NCI-H2107 treated with DMSO at 0.1 percent for 48 hours (cell line): ENCODE data around the gene SCN5A.

Experiments used
- DNase-seq: peaks from one replicate; lab custom pipeline; 2025; ENCODE audit not compliant: unreplicated experiment; lab: John Stamatoyannopoulos, UW

SCN5A gene

DNA sequence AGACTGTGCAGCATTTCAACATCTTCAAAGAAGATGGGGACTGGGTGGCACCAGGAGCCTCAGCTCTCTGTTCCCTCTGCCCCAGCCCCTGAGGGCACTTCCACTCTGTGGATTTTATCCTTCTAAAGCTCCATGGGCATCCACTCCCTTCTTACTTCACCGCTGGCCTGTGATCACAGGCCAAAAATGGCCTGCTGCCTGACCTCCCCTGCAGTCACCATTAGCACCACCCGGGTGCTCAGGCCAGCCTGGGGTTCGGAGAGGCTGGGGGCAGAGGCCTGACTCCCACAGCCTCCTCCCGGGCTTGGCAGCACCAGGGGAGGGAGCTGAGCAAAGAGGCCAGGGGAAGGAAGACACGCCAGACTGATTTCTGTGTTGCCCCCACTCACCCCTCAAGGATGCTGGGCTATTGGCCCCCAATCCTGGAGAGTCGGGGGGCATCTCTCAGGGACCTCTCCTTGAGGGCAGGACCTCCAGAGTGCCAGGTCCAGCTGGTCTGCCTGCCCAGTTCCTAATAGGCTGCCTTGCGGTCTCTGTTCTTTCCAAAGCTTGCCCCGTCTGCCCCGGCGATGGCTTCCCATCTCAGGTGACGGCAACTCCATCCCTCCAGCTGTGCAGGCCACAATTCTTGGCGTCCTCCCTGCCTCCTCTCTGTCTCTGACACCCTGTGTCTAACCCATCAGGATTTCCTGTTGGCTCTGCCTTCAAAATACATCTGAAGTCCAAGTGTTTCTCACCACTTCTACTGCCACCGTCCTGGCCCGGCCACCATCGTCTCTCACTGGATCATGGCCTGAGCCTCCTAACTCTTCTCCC is 86.2 kb downstream of the SCN5A start:
- DNase-seq = no peak

DNA sequence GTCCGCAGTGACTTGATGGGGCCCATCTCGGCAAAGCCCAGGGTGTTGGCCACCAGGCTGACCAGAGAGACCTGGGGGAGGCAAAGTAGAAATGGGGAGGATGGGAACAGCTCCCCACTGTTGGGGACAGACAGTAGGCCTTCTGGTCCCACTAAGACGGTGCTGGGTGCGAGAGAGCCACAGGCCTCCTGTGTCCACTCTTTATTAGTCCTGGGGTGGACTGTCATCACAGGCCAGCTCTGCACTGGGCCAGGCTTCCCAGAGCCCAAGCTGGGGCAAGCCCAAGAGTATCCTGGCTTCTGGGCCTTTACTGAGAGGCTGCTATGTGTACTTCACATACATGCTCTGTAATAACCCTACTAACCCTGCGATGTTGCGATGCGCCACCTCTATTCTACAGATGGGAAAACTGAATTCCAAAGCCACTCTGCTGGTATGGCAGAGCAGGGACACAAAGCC is 87.0 kb downstream of the SCN5A start:
- no peak for DNase-seq

DNA sequence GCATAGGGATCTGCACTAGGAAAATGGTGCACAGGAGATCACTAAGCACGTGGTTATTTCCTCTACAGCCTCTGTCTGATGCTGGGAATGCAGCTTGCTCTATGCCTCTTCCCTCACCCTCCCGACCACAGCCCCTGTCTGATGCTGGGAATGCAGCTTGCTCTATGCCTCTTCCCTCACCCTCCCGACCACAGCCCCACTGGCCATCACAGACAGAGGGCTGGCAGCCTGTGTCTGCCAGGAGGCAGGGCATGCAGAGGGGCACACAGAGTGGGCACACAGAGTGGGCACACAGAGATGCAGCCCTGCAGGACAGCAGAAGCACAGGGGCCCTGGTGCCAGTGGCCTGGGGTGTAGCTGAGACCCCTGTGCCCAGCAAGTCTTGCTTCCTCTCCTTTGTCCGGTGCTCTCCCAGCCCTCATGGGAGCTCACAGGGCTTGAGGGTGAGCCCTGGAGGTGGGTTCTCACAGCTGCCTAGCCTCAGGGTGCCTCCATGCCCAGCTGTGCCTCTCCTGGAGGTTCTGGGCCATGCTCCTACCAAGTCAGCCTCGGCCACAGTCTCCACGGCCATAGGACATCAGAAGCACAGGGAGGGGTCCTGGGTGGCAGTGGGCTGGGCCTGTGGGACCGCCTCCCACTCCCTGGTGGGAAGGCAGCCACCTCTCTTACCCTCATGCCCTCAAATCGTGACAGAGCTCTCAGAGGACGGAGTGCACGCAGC is 87.6 kb downstream of the SCN5A start:
- no peak for DNase-seq

DNA sequence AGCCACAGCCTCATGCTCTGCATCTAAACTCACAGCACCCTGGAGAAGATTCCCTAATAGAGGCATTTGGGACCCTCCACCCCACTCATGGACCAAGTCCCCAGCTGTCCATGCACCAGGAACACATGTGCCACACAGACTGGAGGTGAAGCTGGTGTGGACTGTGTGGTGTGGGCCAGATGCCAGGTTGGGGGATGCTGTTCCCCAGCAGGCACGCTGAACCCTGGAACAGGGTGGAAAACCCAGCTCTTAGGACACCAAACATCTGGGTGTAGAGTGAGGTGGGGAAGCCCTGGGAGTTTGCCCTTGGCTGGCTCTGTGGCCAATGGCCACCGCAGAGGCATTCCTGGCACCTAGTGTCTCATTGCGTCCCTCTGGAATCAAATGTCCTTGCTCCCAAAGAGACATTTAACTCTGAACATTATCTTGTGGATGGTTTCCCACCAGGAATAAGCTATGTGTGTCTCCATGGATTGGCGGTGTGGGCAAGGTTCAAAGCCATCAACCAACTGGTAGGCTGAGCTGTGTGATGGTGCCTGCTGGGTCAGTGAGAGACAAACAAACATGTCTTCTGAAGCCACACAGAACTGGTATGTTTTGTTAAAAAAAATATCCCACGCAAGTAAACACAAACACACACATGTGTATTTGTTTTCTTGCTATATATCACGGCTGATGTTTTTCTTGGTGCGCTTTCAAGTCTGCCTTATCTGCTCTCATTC is 88.3 kb downstream of the SCN5A start:
- DNase-seq = no peak

DNA sequence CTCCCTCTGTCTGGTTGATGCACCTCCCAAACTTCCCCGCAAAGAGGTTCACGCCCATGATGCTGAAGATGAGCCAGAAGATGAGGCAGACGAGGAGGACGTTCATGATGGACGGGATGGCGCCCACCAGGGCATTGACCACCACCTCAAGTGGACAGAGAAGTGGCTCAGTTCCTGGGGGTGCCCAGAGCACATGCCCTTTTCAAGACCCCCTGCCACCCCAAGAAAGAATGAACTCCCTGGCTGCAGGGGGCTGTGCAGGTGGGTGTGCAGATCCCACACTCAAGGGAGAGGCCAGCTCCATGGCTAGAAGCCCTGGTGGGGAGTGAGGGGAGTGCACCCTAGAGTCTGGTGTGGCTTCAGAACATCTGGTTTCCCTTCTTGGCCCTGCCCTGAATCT is 89.2 kb downstream of the SCN5A start:
- DNase-seq = no peak

DNA sequence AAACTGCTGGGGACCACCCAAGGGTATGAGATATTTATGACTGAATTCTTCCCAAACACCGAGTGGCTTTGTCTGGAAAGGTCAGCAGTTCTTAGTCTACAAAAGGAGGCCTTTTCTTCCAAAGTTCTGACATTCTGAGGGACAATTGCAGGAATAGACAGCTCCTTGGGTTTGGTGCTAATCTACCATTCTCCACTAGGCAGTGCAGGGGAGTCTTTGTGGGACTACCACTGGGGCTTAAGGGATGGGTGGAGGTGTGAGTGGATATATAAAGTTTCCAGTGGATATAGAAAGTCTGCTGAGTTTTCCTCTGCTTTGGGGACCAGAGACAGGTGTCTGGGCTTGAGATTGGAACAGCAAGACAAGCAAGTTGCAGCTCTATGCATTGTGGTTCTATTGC is 90.6 kb downstream of the SCN5A start:
- DNase-seq = no peak

DNA sequence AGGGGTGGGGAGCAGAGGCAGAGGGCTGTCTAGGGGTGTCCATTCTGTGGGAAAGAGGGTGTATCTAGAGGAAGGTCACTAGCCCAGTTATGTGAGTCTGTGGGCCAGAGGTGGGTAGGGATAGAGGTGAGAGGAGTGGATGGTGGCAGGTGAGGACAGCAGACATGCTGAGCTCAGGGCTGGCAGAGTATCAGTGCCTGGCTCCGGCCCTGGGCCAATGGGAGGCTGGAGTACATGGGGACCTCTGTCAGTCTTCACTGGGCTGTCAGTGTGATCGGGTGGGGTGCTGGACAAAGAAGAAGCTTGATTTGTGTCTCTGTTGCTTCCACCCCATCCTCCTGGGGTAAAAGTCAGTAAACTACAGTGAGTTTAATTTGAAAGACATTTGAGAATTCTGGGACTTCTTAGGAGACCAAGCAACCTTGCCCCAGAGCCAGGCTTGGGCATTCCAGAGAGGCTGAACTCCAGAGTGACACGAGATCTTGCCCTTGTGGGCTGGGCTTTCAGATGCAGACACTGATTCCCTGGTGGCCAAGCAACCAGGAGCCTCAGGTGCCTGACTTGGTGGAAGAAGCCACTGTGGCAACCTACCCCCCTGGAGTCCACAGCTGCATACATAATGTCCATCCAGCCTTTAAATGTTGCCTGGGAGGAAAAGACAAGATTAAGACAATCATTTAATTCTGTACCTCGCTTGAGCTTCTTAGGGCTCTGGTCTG is 92.7 kb downstream of the SCN5A start:
- no peak for DNase-seq

DNA sequence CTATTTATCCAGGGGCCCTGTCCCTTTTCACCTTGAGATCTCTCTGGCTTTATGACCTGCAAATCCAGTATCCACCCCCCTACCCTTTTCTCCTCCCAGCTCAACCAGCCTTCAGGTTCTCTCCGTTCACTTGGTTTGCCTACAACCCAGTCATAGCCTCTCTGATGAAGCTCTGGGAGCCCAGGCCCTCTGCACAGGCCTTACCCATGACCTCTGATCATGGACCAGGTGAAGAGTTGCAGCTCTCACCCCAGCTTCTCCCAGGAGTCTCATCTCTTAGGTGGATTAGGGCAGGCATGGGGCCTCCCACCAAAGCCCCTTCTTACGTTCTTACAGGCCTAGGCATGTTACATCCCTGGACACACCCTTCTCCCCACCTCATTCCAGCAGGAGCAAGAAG is 93.6 kb downstream of the SCN5A start:
- no peak for DNase-seq

DNA sequence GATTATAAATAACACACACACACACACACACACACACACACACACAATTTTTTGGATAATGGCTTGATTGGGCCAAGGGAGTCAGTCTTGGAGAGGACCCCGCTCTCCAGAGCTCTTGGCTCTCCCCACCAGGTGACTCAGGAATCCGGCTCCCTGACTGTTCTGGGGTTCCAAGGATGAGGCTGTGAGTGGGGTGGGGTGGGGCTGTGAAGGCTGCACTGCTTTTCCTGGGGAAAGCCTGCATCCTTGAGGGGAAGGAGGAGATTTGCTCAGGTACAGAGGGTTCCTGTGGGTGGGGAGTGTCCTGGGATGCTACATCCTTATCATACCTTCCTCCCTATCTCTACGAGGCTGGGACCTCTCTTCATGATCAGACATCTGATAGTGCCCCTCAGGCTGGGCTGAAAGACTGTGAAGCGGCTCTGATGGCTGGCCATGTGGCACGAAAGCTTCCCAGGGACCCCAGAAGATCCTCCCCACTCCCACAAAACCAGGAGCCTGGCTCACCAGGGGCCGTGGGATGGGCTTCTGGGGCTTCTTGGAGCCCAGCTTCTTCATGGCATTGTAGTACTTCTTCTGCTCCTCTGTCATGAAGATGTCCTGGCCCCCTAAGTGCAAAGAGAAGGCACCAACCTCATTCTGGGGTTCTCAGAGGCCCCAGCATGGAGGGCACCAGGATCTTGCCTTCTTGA is 94.2 kb downstream of the SCN5A start:
- DNase-seq = no peak

DNA sequence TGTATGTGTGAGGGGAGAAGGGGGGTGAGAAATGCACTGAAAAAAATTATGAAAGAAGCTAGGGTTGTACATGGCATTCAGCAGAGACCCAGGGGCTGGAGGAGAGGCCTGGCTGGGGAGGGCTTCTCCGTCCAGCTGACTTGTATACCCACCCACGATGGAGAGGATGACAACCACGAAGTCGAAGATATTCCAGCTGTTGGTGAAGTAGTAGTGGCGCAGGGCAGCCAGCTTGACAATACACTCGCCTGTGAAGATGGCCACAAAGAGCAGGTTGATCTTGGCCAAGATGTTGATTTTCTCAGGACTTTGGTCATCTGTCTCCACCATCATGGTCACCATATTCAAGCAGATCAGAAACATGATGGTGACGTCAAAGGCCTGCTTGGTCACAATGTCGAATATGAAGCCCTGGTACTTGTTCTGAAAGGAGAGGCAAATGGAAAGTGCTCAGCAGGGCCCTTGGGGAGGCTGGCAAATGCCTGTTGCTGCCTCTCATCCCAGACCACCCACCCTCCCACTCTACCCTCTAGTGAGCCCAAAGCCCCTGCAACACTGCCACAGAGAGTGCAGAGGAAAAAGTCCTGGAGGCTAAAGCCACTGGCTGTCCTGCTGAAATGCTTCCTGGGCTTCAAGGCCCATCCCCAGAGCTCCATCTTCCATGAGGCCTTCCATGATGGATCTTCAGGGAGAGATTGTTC is 95.2 kb downstream of the SCN5A start:
- no peak for DNase-seq

DNA sequence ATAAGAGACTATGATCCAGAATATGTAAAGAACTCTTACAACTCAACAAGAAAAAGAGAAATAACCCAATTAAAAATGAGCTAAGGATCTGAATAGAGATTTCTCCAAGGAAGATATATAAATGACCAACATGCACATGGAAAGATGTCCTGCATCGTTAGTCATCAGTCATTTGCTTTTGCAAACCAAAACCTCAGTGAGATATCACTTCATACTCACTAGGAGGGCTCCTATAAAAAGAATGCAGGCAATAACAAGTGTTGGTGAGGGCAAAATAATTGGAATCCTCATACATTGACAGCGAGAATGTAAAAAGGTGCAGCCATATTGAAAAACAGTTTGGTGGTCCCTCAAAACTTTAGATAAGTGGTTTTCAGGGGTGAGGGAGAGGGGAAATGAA is 96.4 kb downstream of the SCN5A start:
- DNase-seq = no peak

DNA sequence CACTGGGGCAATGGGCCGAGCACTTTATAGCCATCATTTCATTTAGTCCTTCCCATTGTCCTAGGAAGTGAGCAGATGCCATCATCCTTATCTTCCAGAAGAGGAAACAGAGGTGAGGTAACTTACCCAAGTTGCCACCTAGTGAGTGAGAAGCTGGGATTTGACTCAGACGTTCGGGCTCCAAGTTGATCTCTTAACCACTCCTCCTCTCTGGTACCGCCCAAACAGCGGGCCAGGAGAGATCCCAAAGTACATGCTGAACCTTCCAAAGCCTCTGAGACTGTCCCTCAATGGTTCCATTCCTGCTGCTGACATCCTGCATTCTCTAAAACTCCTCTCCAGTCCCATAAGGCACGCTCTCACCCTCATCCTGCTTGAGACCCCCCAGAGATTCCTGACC is 97.1 kb downstream of the SCN5A start:
- no peak for DNase-seq

DNA sequence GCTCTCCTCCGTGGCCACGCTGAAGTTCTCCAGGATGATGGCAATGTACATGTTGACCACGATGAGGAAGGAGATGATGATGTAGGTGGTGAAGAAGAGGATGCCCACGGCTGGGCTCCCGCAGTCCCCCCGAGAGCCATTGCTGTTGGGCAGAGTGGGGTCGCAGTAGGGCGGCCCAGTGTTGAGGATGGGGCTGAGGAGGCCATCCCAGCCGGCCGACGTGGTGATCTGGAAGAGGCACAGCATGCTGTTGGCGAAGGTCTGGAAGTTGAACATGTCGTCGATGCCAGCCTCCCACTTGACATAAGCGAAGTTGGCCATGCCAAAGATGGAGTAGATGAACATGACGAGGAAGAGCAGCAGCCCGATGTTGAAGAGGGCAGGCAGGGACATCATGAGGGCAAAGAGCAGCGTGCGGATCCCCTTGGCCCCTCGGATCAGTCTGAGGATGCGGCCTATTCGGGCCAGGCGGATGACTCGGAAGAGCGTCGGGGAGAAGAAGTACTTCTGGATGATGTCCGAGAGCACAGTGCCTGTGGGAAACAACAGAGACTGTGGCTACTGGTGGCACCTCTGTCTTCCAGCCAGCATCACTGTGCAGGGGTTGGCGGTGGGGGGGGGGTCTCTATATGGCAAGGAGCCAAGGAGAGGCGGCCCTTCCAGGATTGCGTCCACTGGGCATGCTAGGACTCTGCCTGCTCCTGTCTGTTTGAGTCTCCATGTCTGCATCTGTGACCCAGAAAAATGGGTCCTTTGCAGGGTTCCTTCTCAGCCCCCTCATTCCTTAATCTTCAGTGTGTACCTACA is 98.3 kb downstream of the SCN5A start:
- no peak for DNase-seq

DNA sequence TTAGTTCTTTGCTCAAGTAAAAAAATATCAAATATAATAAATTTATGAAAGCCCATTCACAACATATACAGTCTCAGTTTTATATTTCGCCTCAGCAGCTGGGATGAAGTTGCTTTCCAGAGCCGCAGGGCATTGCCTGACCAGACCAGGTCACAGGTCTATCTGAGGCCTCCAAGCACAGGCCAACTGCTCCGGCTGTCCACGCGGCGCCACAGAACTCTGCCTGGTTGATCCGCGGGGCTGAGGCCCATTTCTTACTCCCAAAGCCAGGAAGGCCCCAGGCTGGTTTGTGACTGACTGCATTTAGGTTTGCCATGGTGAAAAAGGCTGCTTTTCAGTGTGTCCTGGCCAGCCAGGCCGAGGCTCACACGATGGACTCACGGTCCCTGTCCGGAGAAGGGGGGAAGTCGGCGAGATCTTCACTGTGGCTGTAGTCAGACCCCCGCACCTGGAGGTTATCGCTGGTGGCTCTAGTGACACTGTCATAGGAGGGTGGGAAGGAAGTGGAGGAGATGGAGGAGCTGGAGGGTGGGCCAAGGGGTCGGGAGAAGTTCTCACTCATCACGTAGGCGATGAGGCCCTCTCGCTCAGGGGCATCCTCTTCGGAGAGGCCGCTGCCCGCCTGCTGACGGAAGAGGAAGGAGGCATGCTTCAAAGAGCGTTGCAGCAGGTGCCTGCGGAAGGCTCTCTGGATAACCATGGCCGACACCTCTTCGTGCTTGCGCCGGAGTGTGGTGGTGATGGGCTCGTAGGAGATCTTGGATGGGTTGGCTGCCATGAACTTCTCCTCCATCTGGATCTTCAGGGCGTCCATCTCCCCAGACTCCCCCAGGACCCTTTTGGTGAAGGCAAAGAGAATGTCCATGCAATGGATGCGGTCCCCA is 99.3 kb downstream of the SCN5A start:
- DNase-seq = no peak

DNA sequence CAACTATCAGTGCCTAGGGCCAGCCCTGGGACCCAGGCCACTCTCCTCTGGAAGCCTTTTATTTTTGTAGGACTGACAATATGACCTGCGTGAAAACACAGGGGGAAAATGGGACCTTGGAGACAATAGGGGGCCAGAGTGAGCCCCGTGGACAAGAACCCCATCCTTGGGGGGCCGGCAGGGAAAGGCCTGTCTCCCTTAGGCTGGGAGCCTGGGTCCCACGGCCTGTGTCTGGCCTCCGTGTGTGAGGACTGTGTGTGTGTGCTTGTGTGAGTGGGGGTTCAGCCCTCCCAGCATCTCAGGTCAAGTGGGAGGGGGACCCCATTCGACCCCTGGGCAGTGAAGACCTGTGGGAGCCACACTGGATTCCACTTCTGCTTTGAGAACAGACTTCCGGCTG is 100.0 kb downstream of the SCN5A start:
- DNase-seq = no peak

DNA sequence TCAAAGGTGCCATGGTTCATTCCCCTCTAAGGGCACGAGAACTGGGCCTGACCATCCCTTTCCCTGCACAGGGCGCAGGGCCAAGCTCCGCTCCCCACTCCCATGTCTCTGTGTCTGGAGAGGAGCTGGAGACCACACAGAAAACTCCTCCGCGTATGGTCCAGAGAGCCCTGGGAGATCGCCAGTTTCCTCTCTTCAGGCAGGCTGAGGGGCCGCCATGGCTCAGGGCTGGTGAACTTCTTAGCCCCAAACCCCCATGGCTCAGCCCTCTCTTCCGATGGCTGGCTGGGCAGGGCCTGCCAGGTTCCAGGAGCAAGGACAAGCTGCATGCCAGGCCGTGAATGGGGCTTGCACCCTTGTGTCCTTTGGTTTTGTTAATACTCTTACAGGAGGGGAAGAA is 100.4 kb downstream of the SCN5A start:
- no peak for DNase-seq

DNA sequence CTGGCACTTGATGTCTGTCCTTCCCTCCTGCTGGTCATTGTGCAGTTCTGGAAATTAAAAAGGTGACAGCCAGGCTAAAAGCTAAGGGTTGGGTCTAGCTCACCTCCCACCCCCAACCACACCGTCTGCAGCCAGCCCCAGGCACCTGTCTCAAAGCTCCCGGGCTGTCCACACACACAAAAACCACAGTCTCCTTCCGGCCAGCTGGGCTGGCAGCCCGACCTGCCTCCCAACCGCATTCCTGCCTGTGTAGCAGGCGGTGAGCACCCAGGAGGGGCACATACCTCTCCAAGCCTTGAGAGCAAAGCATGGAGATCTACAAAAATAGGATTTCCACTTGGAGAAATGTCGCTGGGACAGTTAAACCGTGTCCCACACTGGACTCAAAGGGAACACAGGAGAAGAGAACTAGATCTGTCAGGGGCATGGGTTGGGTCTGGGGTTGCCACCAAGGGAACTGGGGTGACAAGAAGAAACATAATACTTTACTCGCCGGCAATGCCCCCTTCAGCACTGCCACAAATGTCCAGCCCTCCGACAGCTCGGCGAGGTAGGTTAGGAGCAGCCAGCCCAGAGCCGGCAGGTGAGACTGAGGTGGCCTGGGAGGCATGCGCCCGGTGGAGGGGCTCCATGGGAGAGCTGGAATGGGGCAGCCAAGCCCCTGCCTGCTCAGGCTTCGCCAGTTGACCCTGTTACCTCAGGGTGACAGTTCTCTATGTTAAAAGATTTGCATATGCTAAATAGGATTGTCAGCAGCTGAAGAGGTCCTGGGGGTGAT is 101.1 kb downstream of the SCN5A start:
- peak; percentile 0 for DNase-seq
